ENCODE results near the gene DIDO1.

The DIDO1 gene

DNA sequence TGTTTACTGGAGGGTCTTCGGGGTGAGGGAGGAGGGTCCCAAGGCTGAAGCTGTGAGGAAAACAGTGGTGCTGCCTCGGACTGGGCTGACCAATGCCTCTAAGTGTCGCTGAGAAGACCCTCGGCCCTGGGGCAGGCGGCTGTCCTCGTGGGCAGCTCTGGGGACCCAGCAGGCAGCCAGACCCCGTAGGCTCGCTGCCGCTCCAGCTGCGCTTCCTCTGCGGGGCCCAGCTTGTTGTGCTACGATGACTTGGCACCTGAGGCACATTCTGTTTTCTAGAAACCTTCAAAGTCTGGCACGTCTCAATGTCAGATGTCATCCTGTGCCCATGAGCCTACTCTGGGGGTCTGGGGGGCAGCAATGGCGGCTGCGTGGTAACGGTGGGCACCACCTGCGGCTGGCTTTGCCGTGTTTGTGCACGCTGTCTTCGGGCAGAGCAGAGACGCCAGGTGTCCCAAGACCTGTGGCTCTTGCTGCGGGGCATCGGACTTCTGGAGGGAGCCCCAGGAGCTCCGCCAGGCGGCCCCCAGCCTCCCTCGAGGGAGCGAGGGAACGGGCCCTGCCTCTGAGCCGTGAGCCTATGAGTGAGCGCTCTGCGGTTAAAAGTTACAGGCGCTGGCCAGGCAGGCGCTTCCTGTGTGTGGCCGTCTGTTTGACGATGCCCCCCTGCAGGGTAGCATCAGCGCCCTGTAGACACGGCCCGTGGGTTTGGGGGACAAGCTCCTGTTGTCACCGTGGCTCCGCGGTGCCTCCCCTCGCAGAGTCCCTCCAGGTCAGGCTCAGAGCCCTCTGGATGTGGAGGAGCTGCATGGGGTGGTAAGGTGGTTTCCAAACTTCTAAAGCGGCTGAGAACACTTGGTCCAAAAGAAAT, 33.0 kb upstream of the DIDO1 start:
- TF ChIP-seq, protein P1, sequence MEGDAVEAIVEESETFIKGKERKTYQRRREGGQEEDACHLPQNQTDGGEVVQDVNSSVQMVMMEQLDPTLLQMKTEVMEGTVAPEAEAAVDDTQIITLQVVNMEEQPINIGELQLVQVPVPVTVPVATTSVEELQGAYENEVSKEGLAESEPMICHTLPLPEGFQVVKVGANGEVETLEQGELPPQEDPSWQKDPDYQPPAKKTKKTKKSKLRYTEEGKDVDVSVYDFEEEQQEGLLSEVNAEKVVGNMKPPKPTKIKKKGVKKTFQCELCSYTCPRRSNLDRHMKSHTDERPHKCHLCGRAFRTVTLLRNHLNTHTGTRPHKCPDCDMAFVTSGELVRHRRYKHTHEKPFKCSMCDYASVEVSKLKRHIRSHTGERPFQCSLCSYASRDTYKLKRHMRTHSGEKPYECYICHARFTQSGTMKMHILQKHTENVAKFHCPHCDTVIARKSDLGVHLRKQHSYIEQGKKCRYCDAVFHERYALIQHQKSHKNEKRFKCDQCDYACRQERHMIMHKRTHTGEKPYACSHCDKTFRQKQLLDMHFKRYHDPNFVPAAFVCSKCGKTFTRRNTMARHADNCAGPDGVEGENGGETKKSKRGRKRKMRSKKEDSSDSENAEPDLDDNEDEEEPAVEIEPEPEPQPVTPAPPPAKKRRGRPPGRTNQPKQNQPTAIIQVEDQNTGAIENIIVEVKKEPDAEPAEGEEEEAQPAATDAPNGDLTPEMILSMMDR (IDR thresholded peaks at IDR 0.05): no peak

DNA sequence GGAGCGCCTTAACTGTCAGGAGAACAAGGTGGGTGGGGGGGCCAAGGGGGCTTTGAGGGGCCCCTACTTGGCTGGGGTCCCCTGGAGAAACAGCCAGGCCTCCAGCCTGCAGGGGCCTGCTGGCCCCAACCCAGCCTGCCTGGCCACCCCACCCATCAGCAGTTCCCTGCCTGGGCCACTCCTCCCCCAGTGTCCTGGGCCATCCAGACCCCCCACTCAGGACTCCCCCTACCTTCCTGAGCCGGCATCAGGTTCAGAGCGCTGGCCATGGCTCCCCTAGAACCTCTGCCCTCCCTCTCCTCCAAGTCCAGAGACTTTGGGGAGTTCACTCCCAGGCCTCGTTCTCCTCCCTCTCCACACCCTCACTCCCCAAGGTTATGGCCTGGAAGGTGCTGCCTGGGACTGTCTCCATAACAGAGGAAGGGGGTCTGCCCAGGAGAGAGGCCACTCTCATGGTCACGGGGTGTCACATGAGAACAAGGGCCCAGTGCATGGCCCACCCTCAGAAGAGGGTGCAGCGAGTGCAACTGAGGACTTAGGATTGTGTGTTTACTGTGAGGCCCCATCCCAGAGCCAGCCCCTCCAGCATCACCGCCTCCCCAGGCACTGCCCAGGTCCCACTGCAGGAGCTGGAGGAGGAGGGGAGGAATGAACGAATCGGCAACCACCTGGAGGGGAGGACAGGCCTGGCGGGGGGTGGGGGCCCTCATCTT, 32.2 kb upstream of the DIDO1 start:
- TF ChIP-seq, protein P1 (IDR thresholded peaks at IDR 0.05): no peak

DNA sequence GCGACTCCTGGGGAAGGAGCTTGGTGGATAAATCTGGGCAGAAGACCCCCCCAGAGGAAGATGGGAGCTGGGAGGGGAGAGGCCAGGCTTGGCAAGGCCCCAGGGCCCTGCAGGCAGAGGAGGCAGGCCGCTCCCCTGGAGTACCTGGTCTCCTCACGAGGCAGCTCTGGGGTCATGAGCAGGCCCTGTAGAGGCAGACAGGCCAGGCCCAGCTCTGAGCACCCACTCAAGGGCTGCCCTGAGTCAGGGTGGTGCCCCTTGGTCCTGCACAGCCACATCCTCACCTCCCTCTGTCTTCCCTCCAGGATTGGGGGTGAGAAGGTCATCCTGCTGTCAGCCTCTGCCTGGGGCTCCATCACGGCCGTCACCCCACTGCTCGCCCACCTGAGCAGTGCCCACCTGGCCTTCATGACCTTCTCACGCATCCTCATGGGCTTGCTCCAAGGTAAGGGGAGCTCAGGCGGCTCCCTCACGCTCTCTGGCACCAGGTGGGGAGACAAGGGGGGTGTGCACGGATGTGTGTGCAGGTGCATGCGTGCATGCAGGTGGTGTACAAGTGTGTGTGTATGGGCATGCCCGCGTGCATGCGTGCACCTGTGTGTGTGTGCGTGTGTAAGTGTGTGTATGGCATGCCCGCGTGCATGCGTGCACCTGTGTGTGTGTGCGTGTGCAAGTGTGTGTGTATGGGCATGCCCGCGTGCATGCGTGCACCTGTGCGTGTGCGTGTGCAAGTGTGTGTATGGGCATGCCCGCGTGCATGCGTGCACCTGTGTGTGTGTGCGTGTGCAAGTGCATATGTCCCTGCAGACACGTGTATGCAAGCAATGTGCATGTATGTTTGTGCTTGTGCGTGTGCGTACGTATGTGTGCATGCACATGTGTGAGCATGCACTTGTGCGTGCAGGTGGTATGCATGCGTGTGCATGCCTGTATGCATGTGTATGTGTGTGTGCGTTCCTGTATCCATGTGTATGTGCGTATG, 31.1 kb upstream of the DIDO1 start:
- TF ChIP-seq, protein P1 (IDR thresholded peaks at IDR 0.05): no peak

DNA sequence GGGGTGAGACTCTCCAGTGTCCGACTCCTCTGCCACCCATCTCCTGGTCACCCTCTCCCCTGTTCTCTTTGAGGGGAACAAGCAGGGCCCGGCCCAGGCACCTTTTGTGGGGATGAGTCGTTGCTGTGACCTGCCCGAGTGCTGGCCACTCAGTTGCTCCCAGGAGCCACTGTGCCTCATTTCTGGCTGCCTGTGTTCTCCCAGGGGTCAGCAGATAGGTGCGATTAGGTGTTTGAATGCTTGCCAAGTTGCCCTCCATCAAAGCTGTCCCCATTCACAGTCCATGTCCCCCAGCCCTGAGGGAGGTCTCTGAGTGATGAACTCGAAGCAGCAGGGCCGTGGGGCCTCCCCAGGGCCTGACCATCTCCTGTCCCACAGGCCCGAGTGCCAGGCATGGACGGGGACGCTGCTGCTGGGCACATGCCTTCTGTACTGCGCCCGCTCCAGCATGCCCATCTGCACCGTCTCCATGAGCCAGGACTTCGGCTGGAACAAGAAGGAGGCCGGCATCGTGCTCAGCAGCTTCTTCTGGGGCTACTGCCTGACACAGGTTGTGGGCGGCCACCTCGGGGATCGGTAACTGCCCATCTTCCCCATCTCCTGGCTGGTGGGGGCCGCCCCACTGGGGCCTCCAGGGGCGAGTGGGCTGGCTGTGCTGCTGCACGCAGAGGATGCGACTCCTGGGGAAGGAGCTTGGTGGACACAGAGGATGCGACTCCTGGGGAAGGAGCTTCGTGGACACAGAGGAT, 30.3 kb upstream of the DIDO1 start:
- TF ChIP-seq, protein P1 (IDR thresholded peaks at IDR 0.05): no peak

DNA sequence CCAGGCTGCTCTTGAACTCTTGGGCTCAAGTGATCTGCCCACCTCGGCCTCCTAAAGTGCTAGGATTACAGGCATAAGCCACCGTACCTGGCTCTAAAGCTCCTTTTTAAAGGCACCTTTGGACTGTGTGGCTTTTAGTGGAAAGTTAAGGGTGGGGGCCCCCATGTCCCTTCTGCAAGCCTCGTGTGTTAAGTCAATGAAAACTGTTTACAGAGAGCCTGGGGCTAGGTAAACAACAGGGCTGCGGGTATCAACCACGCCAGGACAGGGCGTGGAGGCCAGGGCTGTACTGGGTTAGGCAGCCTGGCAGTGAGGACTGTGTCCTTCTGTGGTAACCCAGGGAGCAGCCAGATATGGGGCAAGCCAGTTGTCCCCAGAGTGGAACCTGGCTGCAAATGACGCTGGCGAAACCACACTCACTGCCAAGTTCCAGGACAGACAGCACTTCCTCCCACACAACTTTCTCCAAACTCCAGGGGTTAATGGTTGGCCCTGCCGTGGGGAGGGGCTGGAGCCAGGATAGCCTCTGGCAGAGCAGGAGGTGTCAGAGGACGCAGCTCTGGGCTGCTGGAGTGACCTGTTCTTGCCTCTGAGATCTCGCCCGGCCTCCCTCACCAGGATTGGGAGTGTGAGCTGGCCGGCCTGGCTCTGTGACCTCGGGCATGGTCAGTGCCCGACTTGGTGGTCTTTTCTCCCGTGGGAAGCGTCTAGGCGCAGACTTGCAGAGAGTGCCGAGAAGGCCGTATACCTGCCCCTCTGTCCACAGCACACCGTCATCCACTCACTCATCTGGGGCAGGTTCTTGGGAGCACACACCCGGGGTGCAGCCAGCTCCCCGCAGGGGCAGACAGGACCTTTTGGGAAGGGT, 29.4 kb upstream of the DIDO1 start:
- TF ChIP-seq, protein P1 (IDR thresholded peaks at IDR 0.05): no peak

DNA sequence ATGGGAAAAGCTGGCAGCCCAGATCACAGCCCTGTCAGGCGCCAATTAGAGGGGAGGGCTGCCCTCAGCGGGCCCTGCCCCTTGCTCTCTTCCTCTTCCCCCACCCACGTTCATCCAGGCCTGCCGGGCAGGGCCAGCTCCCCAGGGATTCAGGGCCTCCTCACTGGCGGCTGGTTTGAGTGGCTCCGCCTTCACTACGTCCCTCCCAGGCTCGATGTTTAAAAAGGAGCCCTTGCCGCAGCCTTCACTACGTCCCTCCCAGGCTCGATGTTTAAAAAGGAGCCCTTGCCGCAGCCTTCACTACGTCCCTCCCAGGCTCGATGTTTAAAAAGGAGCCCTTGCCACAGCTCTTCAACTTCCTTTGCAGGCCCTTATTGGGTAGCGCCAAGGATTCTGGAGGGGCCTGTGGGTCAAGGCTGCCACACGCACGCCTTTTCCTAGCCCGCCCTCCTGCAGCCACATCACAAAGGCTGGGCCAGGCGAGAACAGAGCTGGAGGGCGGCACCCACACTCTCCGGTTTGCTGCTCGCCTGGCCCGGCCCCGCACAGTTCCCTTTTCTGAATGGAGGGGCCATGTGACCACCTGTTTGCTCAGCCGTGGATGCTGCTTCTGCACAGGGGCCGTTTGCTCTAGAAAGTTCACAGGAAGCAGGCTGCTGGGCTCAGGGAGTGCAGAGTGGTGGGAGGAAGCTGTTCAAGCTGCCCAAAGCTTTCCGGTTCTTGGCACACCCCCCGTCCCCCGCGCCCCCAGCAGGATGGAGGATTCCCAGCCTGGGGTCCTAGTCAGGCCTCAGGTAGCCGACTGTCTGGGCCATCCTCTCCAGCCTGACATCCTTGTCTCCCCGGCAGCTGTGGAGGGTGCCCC, 27.8 kb upstream of the DIDO1 start:
- TF ChIP-seq, protein P1 (IDR thresholded peaks at IDR 0.05): no peak

Measured in LNCAP (cell line).